Ishikawa (cell line): Measurements from ENCODE around the gene KCNT1.

Experiments
- CEBPB ChIP-seq: IDR thresholded peaks from 2 replicates; pipeline ENCODE4 v1.6.1; 2012
- CREB1 ChIP-seq: IDR thresholded peaks from 2 replicates; pipeline ENCODE4 v1.6.1; 2012; ENCODE audit warnings: low read depth
- EGR1 ChIP-seq: IDR thresholded peaks from 2 replicates; pipeline ENCODE4 v1.6.1; 2012
- EP300 ChIP-seq: IDR thresholded peaks from 2 replicates; pipeline ENCODE4 v1.6.1; 2012; ENCODE audit warnings: borderline replicate concordance
- FOXM1 ChIP-seq: IDR thresholded peaks from 2 replicates; pipeline ENCODE4 v1.6.1; 2012; ENCODE audit warnings: low read depth, borderline replicate concordance
- NFIC ChIP-seq: IDR thresholded peaks from 2 replicates; pipeline ENCODE4 v1.6.1; 2012
- RAD21 ChIP-seq: IDR thresholded peaks from 2 replicates; pipeline ENCODE4 v1.6.1; 2012; ENCODE audit warnings: low read depth
- TAF1 ChIP-seq: IDR thresholded peaks from 2 replicates; pipeline ENCODE4 v1.6.1; 2012; ENCODE audit warnings: low read depth, mild to moderate bottlenecking
- TEAD4 ChIP-seq: IDR thresholded peaks from 2 replicates; pipeline ENCODE4 v1.6.1; 2012
- YY1 ChIP-seq: IDR thresholded peaks from 2 replicates; pipeline ENCODE4 v1.6.1; 2012; ENCODE audit warnings: low read depth
- ZBTB7A ChIP-seq: IDR thresholded peaks from 2 replicates; pipeline ENCODE4 v1.6.1; 2012; ENCODE audit warnings: low read depth
- TF ChIP-seq, protein P1 (sequence below): IDR thresholded peaks from 2 replicates; pipeline ENCODE4 v1.6.1; 2012; ENCODE audit warnings: low read depth, mild to moderate bottlenecking
- TF ChIP-seq, protein P2 (sequence below): IDR thresholded peaks from 2 replicates; pipeline ENCODE4 v1.6.1; 2012
- TF ChIP-seq, protein P3 (sequence below): IDR thresholded peaks from 2 replicates; pipeline ENCODE4 v1.6.1; 2012

DNA sequence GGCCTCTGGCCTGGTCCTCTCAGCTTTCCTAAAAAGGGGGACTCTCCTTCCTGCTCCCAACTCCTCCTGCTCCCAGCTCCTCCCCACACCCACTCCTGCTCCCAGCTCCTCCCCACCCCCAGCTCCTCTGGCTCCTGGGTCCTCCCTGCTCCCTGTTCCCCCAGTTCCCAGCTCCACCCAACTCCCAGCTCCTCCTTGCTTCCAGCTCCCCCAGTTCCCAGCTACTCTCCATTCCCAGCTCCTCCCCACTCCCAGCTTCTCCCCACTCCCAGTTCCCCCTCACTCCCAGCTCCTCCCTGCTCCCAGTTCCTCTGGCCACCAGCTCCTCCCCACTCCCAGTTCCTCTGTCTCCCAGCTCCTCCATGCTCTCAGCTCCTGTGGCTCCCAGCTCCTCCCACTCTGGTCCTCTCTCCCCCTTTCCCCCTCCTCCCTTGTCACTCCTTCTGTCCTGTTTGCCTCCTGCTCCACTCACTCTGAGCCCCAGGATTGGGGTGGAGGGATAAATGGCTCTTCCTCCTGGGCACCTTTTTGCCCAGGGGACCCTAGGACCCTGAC is 75.7 kb downstream of the KCNT1 start:
- TF ChIP-seq NFIC (no peak), CREB1 (no peak), EP300 (no peak), TAF1 (no peak), EGR1 (no peak), FOXM1 (no peak), TEAD4 (no peak), CEBPB (no peak), RAD21 (no peak), YY1 (no peak), ZBTB7A (no peak)
- TF ChIP-seq, protein P1, sequence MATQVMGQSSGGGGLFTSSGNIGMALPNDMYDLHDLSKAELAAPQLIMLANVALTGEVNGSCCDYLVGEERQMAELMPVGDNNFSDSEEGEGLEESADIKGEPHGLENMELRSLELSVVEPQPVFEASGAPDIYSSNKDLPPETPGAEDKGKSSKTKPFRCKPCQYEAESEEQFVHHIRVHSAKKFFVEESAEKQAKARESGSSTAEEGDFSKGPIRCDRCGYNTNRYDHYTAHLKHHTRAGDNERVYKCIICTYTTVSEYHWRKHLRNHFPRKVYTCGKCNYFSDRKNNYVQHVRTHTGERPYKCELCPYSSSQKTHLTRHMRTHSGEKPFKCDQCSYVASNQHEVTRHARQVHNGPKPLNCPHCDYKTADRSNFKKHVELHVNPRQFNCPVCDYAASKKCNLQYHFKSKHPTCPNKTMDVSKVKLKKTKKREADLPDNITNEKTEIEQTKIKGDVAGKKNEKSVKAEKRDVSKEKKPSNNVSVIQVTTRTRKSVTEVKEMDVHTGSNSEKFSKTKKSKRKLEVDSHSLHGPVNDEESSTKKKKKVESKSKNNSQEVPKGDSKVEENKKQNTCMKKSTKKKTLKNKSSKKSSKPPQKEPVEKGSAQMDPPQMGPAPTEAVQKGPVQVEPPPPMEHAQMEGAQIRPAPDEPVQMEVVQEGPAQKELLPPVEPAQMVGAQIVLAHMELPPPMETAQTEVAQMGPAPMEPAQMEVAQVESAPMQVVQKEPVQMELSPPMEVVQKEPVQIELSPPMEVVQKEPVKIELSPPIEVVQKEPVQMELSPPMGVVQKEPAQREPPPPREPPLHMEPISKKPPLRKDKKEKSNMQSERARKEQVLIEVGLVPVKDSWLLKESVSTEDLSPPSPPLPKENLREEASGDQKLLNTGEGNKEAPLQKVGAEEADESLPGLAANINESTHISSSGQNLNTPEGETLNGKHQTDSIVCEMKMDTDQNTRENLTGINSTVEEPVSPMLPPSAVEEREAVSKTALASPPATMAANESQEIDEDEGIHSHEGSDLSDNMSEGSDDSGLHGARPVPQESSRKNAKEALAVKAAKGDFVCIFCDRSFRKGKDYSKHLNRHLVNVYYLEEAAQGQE, result no peak
- TF ChIP-seq, protein P2, sequence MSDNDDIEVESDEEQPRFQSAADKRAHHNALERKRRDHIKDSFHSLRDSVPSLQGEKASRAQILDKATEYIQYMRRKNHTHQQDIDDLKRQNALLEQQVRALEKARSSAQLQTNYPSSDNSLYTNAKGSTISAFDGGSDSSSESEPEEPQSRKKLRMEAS, result no peak
- TF ChIP-seq, protein P3, sequence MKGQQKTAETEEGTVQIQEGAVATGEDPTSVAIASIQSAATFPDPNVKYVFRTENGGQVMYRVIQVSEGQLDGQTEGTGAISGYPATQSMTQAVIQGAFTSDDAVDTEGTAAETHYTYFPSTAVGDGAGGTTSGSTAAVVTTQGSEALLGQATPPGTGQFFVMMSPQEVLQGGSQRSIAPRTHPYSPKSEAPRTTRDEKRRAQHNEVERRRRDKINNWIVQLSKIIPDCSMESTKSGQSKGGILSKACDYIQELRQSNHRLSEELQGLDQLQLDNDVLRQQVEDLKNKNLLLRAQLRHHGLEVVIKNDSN, result no peak
